ENCODE results near the gene KIRREL1. TPM values are rescaled to one million over a fixed set of nuclear protein-coding genes. Genes with fewer than 3 reads are reported as not detected.

Gene KIRREL1
- total RNA-seq, 1 experiment from 2014 or later, result 145 TPM

DNA sequence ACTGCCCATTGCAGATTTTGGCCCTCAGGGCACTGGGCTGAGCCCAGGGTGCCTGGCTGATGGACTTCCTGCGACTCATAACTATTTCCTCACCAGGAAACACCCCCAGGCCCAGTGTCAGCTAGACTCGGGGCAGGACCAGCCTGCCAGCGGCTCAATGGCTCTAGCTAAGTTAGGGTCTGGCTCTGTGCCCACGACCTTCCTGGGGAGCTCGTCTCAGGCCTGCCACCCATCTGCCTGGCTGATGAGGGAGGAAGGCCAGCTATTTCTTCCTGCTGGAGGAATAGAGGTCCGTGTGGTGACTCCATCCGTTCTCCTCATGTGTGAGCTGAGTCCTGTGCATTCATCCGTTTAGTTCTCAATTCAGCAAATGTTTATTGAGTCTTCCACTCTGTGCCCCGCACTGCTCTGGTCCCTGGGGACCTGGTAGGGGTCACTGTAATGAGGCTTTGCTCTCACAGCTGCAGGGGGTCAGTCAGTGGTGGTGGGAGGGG, 44.5 kb downstream of the KIRREL1 start:
- peak; percentile 73 for ATAC-seq
- intact Hi-C loops (cut with micrococcal nuclease; ENCODE audit: unreplicated experiment) (no loop called here), in situ Hi-C loops (cut with HindIII; ENCODE audit: low pct_unique_long_range_greater_than_20kb, low sequenced_read_pairs) (no loop called here)
- BruUV-seq (replicated peaks), result no TSS peak
- DNase-seq (ENCODE audit: low read depth, low spot score), result no peak
- ChIA-PET CTCF (interaction anchor here (0.7 to 1.8 kb wide), 3 partner anchors 17 to 47 kb away, joined by 3 to 17 read pairs (median 8); no protein-coding TSS in a partner anchor), POLR2A (no interaction called here)
- Histone ChIP-seq H3K9me3 (ENCODE audit: control insufficient read depth, insufficient read depth, low read depth, low read length) (no peaks in the 10 kb centered on the region), H3K4me1 (ENCODE audit: control insufficient read depth, insufficient read depth, low read length) (peaks cover 52% of the 10 kb centered on the region), H3K4me3 (ENCODE audit: low read depth in 2 of 2, low read length in 2 of 2) (no peak overlapping the region), H3K27ac (ENCODE audit: low read length) (peak overlapping the region; percentile 67), H3K36me3 (ENCODE audit: control insufficient read depth, insufficient read depth, low read length) (peaks cover 2% of the 10 kb centered on the region; the same call in 1 of the 2 replicates), H3K27me3 (ENCODE audit: control insufficient read depth, insufficient read depth, low read length) (no peaks in the 10 kb centered on the region)
- TF ChIP-seq POLR2AphosphoS5 (IDR thresholded peaks at IDR 0.05; ENCODE audit: low read depth, low read length), result no peak; the same call in 1 of the 2 replicates
- TF ChIP-seq, protein P1, sequence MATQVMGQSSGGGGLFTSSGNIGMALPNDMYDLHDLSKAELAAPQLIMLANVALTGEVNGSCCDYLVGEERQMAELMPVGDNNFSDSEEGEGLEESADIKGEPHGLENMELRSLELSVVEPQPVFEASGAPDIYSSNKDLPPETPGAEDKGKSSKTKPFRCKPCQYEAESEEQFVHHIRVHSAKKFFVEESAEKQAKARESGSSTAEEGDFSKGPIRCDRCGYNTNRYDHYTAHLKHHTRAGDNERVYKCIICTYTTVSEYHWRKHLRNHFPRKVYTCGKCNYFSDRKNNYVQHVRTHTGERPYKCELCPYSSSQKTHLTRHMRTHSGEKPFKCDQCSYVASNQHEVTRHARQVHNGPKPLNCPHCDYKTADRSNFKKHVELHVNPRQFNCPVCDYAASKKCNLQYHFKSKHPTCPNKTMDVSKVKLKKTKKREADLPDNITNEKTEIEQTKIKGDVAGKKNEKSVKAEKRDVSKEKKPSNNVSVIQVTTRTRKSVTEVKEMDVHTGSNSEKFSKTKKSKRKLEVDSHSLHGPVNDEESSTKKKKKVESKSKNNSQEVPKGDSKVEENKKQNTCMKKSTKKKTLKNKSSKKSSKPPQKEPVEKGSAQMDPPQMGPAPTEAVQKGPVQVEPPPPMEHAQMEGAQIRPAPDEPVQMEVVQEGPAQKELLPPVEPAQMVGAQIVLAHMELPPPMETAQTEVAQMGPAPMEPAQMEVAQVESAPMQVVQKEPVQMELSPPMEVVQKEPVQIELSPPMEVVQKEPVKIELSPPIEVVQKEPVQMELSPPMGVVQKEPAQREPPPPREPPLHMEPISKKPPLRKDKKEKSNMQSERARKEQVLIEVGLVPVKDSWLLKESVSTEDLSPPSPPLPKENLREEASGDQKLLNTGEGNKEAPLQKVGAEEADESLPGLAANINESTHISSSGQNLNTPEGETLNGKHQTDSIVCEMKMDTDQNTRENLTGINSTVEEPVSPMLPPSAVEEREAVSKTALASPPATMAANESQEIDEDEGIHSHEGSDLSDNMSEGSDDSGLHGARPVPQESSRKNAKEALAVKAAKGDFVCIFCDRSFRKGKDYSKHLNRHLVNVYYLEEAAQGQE (IDR thresholded peaks at IDR 0.05; ENCODE audit: insufficient read depth in 1 of 2, low read depth in 2 of 2, low read length in 1 of 2), result no peak
- TF ChIP-seq TCF7L2 (IDR thresholded peaks at IDR 0.05; ENCODE audit: low read depth, low read length), result no peak
- TF ChIP-seq, protein P2, sequence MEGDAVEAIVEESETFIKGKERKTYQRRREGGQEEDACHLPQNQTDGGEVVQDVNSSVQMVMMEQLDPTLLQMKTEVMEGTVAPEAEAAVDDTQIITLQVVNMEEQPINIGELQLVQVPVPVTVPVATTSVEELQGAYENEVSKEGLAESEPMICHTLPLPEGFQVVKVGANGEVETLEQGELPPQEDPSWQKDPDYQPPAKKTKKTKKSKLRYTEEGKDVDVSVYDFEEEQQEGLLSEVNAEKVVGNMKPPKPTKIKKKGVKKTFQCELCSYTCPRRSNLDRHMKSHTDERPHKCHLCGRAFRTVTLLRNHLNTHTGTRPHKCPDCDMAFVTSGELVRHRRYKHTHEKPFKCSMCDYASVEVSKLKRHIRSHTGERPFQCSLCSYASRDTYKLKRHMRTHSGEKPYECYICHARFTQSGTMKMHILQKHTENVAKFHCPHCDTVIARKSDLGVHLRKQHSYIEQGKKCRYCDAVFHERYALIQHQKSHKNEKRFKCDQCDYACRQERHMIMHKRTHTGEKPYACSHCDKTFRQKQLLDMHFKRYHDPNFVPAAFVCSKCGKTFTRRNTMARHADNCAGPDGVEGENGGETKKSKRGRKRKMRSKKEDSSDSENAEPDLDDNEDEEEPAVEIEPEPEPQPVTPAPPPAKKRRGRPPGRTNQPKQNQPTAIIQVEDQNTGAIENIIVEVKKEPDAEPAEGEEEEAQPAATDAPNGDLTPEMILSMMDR (IDR thresholded peaks at IDR 0.05), result no peak
- no peak for TF ChIP-seq SIN3A (IDR thresholded peaks at IDR 0.05; ENCODE audit: borderline replicate concordance, insufficient read depth, low read depth, low read length)

DNA sequence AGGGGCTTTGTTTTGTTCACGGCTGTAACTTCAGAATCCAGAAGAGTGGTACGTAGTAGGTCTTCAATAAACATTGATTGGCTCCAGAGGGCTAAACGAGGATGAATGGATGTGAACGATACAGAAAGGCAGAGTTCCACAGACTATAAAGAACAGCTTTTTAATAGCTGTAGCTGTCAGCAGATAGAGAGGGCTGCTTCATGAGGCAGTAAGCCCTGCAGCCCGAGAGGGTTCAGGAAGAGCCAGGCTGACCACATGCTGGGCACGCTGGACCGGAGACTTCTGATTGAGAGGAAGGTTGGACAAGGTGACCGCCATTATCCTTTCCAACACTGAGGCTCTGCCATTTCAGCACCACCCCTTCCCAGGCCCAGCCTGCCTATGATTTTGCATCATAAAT, 45.3 kb downstream of the KIRREL1 start:
- Histone ChIP-seq H3K4me1 (ENCODE audit: control insufficient read depth, insufficient read depth, low read length) (peaks cover 58% of the 10 kb centered on the region), H3K9me3 (ENCODE audit: control insufficient read depth, insufficient read depth, low read depth, low read length) (no peaks in the 10 kb centered on the region), H3K4me3 (ENCODE audit: low read depth in 2 of 2, low read length in 2 of 2) (no peak overlapping the region), H3K27ac (ENCODE audit: low read length) (peak overlapping the region; percentile 52), H3K36me3 (ENCODE audit: control insufficient read depth, insufficient read depth, low read length) (peaks cover 2% of the 10 kb centered on the region; the same call in 1 of the 2 replicates), H3K27me3 (ENCODE audit: control insufficient read depth, insufficient read depth, low read length) (no peaks in the 10 kb centered on the region)
- TF ChIP-seq, protein P1 (IDR thresholded peaks at IDR 0.05; ENCODE audit: insufficient read depth in 1 of 2, low read depth in 2 of 2, low read length in 1 of 2), result no peak
- TF ChIP-seq, protein P2 (IDR thresholded peaks at IDR 0.05), result no peak
- TF ChIP-seq POLR2AphosphoS5 (IDR thresholded peaks at IDR 0.05; ENCODE audit: low read depth, low read length) (no peak), SIN3A (IDR thresholded peaks at IDR 0.05; ENCODE audit: borderline replicate concordance, insufficient read depth, low read depth, low read length) (no peak), TCF7L2 (IDR thresholded peaks at IDR 0.05; ENCODE audit: low read depth, low read length) (no peak)
- ATAC-seq (no peak), DNase-seq (ENCODE audit: low read depth, low spot score) (no peak)
- no TSS peak for BruUV-seq (replicated peaks)
- in situ Hi-C loops (cut with HindIII; ENCODE audit: low pct_unique_long_range_greater_than_20kb, low sequenced_read_pairs) (no loop called here), intact Hi-C loops (cut with micrococcal nuclease; ENCODE audit: unreplicated experiment) (no loop called here)
- POLR2A ChIA-PET, result no interaction called here
- CTCF ChIA-PET, result no interaction called here

Data from Panc1 (cell line).